Measurements from ENCODE around the gene TNFRSF11A. TPM values are rescaled to one million over a fixed set of nuclear protein-coding genes. Genes with fewer than 3 reads are reported as not detected.

The TNFRSF11A gene
- total RNA-seq, 1 donor from 2014 or later, result 1.6 TPM

- peaks cover 18% of the 10 kb centered on the region for H3K27me3 ChIP-seq (ENCODE audit: low read depth)
- H3K9me3 ChIP-seq (replicated peaks), result no peaks in the 10 kb centered on the region
- TF ChIP-seq CTCF (IDR thresholded peaks at IDR 0.05; ENCODE audit: borderline replicate concordance), result no peak
- intact Hi-C loops (cut with micrococcal nuclease), result no loop called here
- no peak for DNase-seq
- no peak overlapping the region for H3K27ac ChIP-seq (replicated peaks)
- no peak overlapping the region for H3K4me3 ChIP-seq
- no peaks in the 10 kb centered on the region for H3K36me3 ChIP-seq
- H3K4me1 ChIP-seq, result no peaks in the 10 kb centered on the region
Observed at GRCh38 chr18:62345909-62346308, 20.8 kb downstream of the TNFRSF11A start.

DNA sequence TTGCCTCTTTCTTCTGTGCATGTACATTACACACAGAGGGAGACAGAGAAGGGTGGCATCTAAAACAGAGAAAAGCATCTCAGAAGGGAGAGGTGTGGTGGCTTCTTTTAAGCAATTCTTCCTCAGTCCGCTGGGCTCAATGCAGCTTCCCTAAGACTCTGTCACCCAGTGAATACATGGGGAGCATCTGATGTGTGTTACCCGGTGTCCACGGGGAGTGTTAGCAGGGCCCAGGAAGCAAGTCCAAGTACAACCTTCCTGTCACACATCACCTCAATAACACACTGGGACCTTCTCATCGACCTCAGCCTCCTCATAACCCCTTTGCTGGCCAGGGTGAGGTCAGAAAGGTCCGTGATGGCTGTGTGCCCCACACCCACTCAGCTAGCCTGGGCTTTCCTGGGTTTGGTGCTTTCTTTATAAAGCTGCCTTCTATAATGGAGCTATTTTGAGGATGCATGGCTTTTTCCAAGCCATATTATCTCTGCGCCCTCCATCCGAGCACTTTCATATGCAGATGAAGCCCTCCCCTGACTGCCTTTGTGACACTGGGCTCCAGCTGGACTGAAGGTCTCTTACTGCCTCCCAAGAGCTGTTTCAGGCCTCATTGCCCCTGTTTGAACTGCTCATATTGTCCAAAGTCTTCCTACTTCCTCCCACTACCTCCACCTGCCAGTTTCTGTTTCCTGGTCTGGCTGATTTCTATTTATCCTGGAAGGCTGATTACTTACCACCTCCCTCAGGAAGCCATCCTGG lies 21.4 kb downstream of the TNFRSF11A start:
- intact Hi-C loops (cut with micrococcal nuclease), result no loop called here
- no peak for DNase-seq
- Histone ChIP-seq H3K36me3 (no peaks in the 10 kb centered on the region), H3K9me3 (replicated peaks) (no peaks in the 10 kb centered on the region), H3K27me3 (ENCODE audit: low read depth) (peaks cover 15% of the 10 kb centered on the region), H3K4me1 (no peaks in the 10 kb centered on the region), H3K27ac (replicated peaks) (no peak overlapping the region), H3K4me3 (no peak overlapping the region)
- TF ChIP-seq CTCF (IDR thresholded peaks at IDR 0.05; ENCODE audit: borderline replicate concordance), result no peak

- intact Hi-C loops (cut with micrococcal nuclease), result no loop called here
- DNase-seq, result no peak
- Histone ChIP-seq H3K9me3 (replicated peaks) (no peaks in the 10 kb centered on the region), H3K36me3 (no peaks in the 10 kb centered on the region), H3K4me3 (no peak overlapping the region), H3K4me1 (no peaks in the 10 kb centered on the region), H3K27ac (replicated peaks) (no peak overlapping the region), H3K27me3 (ENCODE audit: low read depth) (peaks cover 10% of the 10 kb centered on the region)
- TF ChIP-seq CTCF (IDR thresholded peaks at IDR 0.05; ENCODE audit: borderline replicate concordance), result no peak
Observed at GRCh38 chr18:62347089-62347506, 22.0 kb downstream of the TNFRSF11A start.

DNA sequence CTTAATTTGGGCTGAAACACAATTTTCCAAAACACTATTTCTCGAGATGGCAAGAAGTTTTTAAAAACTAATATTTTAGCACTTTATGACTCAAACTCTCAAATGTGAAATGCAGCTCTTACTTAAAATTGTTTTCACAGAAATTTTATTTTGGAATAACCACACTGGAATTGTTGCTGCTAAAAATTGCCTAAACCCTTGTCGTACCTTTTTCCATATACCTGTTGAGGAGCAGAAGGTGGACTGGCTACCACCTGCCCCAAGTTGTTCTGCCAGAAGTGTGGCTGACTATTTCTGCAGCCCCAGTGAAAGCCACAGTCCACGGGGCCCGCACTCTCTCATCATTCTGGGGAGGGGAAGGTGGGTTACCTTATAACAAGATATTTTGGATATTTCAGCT lies 23.4 kb downstream of the TNFRSF11A start:
- intact Hi-C loops (cut with micrococcal nuclease), result no loop called here
- no peak for TF ChIP-seq CTCF (IDR thresholded peaks at IDR 0.05; ENCODE audit: borderline replicate concordance)
- H3K4me1 ChIP-seq, result no peaks in the 10 kb centered on the region
- H3K27me3 ChIP-seq (ENCODE audit: low read depth), result peaks cover 10% of the 10 kb centered on the region
- no peaks in the 10 kb centered on the region for H3K36me3 ChIP-seq
- H3K4me3 ChIP-seq, result no peak overlapping the region
- no peak overlapping the region for H3K27ac ChIP-seq (replicated peaks)
- DNase-seq, result no peak
- H3K9me3 ChIP-seq (replicated peaks), result no peaks in the 10 kb centered on the region

GRCh38 chr18:62353170-62353569 lies 28.1 kb downstream of the TNFRSF11A start:
- Histone ChIP-seq H3K9me3 (replicated peaks) (no peaks in the 10 kb centered on the region), H3K4me3 (no peak overlapping the region), H3K4me1 (no peaks in the 10 kb centered on the region), H3K36me3 (no peaks in the 10 kb centered on the region), H3K27ac (replicated peaks) (no peak overlapping the region), H3K27me3 (ENCODE audit: low read depth) (no peaks in the 10 kb centered on the region)
- no peak for DNase-seq
- TF ChIP-seq CTCF (IDR thresholded peaks at IDR 0.05; ENCODE audit: borderline replicate concordance), result no peak
- intact Hi-C loops (cut with micrococcal nuclease), result no loop called here

Data from left ventricle myocardium inferior (tissue), 1 donor.